ENCODE results near the gene SLC13A3. TPM values are rescaled to one million over a fixed set of nuclear protein-coding genes. Genes with fewer than 3 reads are reported as not detected.

SLC13A3 gene
- total RNA-seq, 4 donors from 2014 or later, result 0.20 to 2.8 (median 1.1) TPM

- Histone ChIP-seq H3K27ac (no peak overlapping the region), H3K9me3 (no peaks in the 10 kb centered on the region), H3K36me3 (no peaks in the 10 kb centered on the region), H3K27me3 (no peaks in the 10 kb centered on the region), H3K4me3 (no peak overlapping the region), H3K4me1 (no peaks in the 10 kb centered on the region)
- DNase-seq (no peak), ATAC-seq (no peak)
- TF ChIP-seq, protein P1, sequence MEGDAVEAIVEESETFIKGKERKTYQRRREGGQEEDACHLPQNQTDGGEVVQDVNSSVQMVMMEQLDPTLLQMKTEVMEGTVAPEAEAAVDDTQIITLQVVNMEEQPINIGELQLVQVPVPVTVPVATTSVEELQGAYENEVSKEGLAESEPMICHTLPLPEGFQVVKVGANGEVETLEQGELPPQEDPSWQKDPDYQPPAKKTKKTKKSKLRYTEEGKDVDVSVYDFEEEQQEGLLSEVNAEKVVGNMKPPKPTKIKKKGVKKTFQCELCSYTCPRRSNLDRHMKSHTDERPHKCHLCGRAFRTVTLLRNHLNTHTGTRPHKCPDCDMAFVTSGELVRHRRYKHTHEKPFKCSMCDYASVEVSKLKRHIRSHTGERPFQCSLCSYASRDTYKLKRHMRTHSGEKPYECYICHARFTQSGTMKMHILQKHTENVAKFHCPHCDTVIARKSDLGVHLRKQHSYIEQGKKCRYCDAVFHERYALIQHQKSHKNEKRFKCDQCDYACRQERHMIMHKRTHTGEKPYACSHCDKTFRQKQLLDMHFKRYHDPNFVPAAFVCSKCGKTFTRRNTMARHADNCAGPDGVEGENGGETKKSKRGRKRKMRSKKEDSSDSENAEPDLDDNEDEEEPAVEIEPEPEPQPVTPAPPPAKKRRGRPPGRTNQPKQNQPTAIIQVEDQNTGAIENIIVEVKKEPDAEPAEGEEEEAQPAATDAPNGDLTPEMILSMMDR (IDR thresholded peaks at IDR 0.05 in 4 of 5, conservative IDR thresholded peaks at IDR 0.05 in 1 of 5), result no peak
- intact Hi-C loops (cut with DNase I; ENCODE audit: low total_unique reads) (no loop called here), in situ Hi-C loops (cut with MboI; ENCODE audit: low sequenced_read_pairs in 4 of 4) (loop anchor here in 1 of 4 donors (25.0 kb wide), 1 partner anchor 111 kb away; no protein-coding TSS in a partner anchor)
Measured at GRCh38 chr20:46548688-46549087, 102.6 kb downstream of the SLC13A3 start.

DNA sequence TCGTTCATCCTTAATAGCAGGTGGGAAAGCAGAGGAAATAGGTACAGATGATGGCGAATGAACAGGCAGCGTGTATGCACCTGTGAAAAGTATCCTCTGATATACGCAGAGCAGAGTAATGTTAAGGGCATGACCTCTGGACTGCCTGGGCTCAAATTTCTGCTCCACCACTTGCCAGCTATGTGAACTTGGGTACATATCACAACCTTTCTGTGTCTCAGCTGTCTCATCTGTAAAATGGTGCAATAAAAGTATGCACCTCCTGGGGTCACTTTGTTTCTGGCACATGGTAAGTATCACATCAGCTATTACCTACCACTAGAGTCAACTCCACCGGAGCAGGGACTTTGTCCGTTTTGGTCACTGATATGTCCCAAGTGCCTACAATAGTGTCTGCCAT, 103.3 kb downstream of the SLC13A3 start:
- intact Hi-C loops (cut with DNase I; ENCODE audit: low total_unique reads) (no loop called here), in situ Hi-C loops (cut with MboI; ENCODE audit: low sequenced_read_pairs in 4 of 4) (loop anchor here in 1 of 4 donors (25.0 kb wide), 1 partner anchor 111 kb away; no protein-coding TSS in a partner anchor)
- H3K27ac ChIP-seq, result no peak overlapping the region
- ATAC-seq (no peak), DNase-seq (no peak)
- H3K27me3 ChIP-seq, result no peaks in the 10 kb centered on the region
- H3K4me3 ChIP-seq, result no peak overlapping the region
- no peaks in the 10 kb centered on the region for H3K9me3 ChIP-seq
- no peaks in the 10 kb centered on the region for H3K36me3 ChIP-seq
- H3K4me1 ChIP-seq, result no peaks in the 10 kb centered on the region
- TF ChIP-seq, protein P1 (IDR thresholded peaks at IDR 0.05 in 4 of 5, conservative IDR thresholded peaks at IDR 0.05 in 1 of 5), result no peak
- TF ChIP-seq POLR2A (IDR thresholded peaks at IDR 0.05), result no peak

GRCh38 chr20:46546936-46547335, 104.3 kb downstream of the SLC13A3 start:
- no peak overlapping the region for H3K4me3 ChIP-seq
- no peaks in the 10 kb centered on the region for H3K4me1 ChIP-seq
- no peak for ATAC-seq
- H3K27ac ChIP-seq, result no peak overlapping the region
- no peaks in the 10 kb centered on the region for H3K27me3 ChIP-seq
- in situ Hi-C loops (cut with MboI; ENCODE audit: low sequenced_read_pairs in 4 of 4), result loop anchor here in 1 of 4 donors (25.0 kb wide), 1 partner anchor 110 kb away; no protein-coding TSS in a partner anchor
- TF ChIP-seq, protein P1 (IDR thresholded peaks at IDR 0.05 in 4 of 5, conservative IDR thresholded peaks at IDR 0.05 in 1 of 5), result no peak
- no peak for TF ChIP-seq POLR2A (IDR thresholded peaks at IDR 0.05)
- intact Hi-C loops (cut with DNase I; ENCODE audit: low total_unique reads), result no loop called here
- no peak for DNase-seq
- no peaks in the 10 kb centered on the region for H3K36me3 ChIP-seq
- H3K9me3 ChIP-seq, result no peaks in the 10 kb centered on the region

DNA sequence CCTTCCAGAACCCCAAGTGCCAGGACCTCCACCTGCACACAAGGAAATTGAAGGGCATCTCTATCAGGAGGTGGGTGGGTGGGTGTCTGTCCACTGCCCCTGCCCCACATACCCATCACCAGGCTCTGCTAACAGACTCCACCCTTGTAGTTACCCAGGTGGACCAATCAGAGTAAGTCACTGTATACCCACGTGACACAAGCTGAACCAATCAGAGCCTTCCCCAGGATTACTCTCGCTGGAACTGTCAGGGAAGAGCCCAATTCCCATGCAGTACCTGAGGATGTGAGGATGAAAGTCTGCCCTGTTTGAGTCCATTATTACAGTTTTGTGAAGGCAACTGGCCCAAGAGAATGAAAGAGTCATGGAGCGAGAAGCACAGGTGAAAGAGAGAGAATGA, 105.0 kb downstream of the SLC13A3 start:
- DNase-seq (no peak), ATAC-seq (no peak)
- Histone ChIP-seq H3K36me3 (no peaks in the 10 kb centered on the region), H3K27me3 (peaks cover 0 to 5% (median 0%) of the 10 kb centered on the region in 3 donors), H3K4me3 (no peak overlapping the region), H3K27ac (no peak overlapping the region), H3K4me1 (no peaks in the 10 kb centered on the region), H3K9me3 (no peaks in the 10 kb centered on the region)
- TF ChIP-seq POLR2A (IDR thresholded peaks at IDR 0.05), result no peak
- TF ChIP-seq, protein P1 (IDR thresholded peaks at IDR 0.05 in 4 of 5, conservative IDR thresholded peaks at IDR 0.05 in 1 of 5), result no peak
- in situ Hi-C loops (cut with MboI; ENCODE audit: low sequenced_read_pairs in 4 of 4), result loop anchor here in 1 of 4 donors (25.0 kb wide), 1 partner anchor 109 kb away; no protein-coding TSS in a partner anchor
- intact Hi-C loops (cut with DNase I; ENCODE audit: low total_unique reads), result no loop called here

GRCh38 chr20:46545827-46546138, 105.5 kb downstream of the SLC13A3 start:
- TF ChIP-seq POLR2A (IDR thresholded peaks at IDR 0.05), result no peak
- TF ChIP-seq, protein P1 (IDR thresholded peaks at IDR 0.05 in 4 of 5, conservative IDR thresholded peaks at IDR 0.05 in 1 of 5), result no peak
- intact Hi-C loops (cut with DNase I; ENCODE audit: low total_unique reads), result no loop called here
- no peak for ATAC-seq

More at GRCh38 chr20:46545827-46546138, 105.5 kb downstream of the SLC13A3 start:
- no peak overlapping the region for H3K27ac ChIP-seq
- H3K36me3 ChIP-seq, result no peaks in the 10 kb centered on the region
- no peak overlapping the region for H3K4me3 ChIP-seq
- H3K27me3 ChIP-seq, result peaks cover 0 to 7% (median 0%) of the 10 kb centered on the region in 3 donors
- H3K9me3 ChIP-seq, result no peaks in the 10 kb centered on the region
- DNase-seq, result no peak
- no peaks in the 10 kb centered on the region for H3K4me1 ChIP-seq
- in situ Hi-C loops (cut with MboI; ENCODE audit: low sequenced_read_pairs in 4 of 4), result loop anchor here in 1 of 4 donors (25.0 kb wide), 1 partner anchor 108 kb away; no protein-coding TSS in a partner anchor

Measured in gastrocnemius medialis (tissue), 4 donors.